DMS79 (cell line): ENCODE results near the gene MCF2L2.

Experiments used
- DNase-seq: peaks from one replicate; lab custom pipeline; 2025; lab: John Stamatoyannopoulos, UW

The MCF2L2 gene

GRCh38 chr3:183163563-183163962 lies 264.9 kb downstream of the MCF2L2 start:
- DNase-seq = no peak

GRCh38 chr3:183161552-183162336 lies 266.7 kb downstream of the MCF2L2 start:
- no peak for DNase-seq

GRCh38 chr3:183160616-183161015 lies 267.8 kb downstream of the MCF2L2 start:
- DNase-seq = no peak

GRCh38 chr3:183159333-183159732 lies 269.1 kb downstream of the MCF2L2 start:
- no peak for DNase-seq

- no peak for DNase-seq
These were observed 269.8 kb downstream of the MCF2L2 start for GRCh38 chr3:183158551-183159006.

GRCh38 chr3:183158113-183158512 lies 270.3 kb downstream of the MCF2L2 start:
- DNase-seq = no peak

- no peak for DNase-seq
These were observed 272.2 kb downstream of the MCF2L2 start for GRCh38 chr3:183156266-183156665.

GRCh38 chr3:183155499-183155898 lies 272.9 kb downstream of the MCF2L2 start:
- DNase-seq = no peak

GRCh38 chr3:183153210-183153950 lies 275.0 kb downstream of the MCF2L2 start:
- no peak for DNase-seq

GRCh38 chr3:183151821-183152351 lies 276.5 kb downstream of the MCF2L2 start:
- peak; percentile 93 for DNase-seq

GRCh38 chr3:183151086-183151485 lies 277.3 kb downstream of the MCF2L2 start:
- no peak for DNase-seq

GRCh38 chr3:183149915-183150750 lies 278.3 kb downstream of the MCF2L2 start:
- no peak for DNase-seq

GRCh38 chr3:183148056-183148455 lies 280.4 kb downstream of the MCF2L2 start:
- no peak for DNase-seq

GRCh38 chr3:183144363-183144762 lies 284.1 kb downstream of the MCF2L2 start:
- DNase-seq = no peak

- DNase-seq = no peak
These were observed 286.2 kb downstream of the MCF2L2 start for GRCh38 chr3:183142199-183142598.

GRCh38 chr3:183134844-183135243 lies 293.6 kb downstream of the MCF2L2 start:
- DNase-seq = no peak

GRCh38 chr3:183132409-183132808 lies 296.0 kb downstream of the MCF2L2 start:
- DNase-seq = no peak

- DNase-seq = no peak
These were observed 296.7 kb downstream of the MCF2L2 start for GRCh38 chr3:183131735-183132134.

- no peak for DNase-seq
These were observed 297.2 kb downstream of the MCF2L2 start for GRCh38 chr3:183131186-183131725.

GRCh38 chr3:183129243-183129642 lies 299.2 kb downstream of the MCF2L2 start:
- no peak for DNase-seq

GRCh38 chr3:183128709-183129108 lies 299.7 kb downstream of the MCF2L2 start:
- no peak for DNase-seq
